ENCODE measurements around the gene NXT1.

GRCh38 chr20:23339986-23340385 is 10.6 kb upstream of the NXT1 start:
- TF ChIP-seq POLR2A (IDR thresholded peaks at IDR 0.05) (no peak), CTCF (IDR thresholded peaks at IDR 0.05) (no peak), POLR2AphosphoS5 (IDR thresholded peaks at IDR 0.05) (no peak), EP300 (IDR thresholded peaks at IDR 0.05) (no peak)

All from gastroesophageal sphincter (tissue), 3 donors.